ENCODE measurements around the gene TMEM54. TPM values are rescaled to one million over a fixed set of nuclear protein-coding genes. Genes with fewer than 3 reads are reported as not detected.

TMEM54 gene
- total RNA-seq, 2 donors from 2014 or later: 8.6 to 12.3 TPM

DNA sequence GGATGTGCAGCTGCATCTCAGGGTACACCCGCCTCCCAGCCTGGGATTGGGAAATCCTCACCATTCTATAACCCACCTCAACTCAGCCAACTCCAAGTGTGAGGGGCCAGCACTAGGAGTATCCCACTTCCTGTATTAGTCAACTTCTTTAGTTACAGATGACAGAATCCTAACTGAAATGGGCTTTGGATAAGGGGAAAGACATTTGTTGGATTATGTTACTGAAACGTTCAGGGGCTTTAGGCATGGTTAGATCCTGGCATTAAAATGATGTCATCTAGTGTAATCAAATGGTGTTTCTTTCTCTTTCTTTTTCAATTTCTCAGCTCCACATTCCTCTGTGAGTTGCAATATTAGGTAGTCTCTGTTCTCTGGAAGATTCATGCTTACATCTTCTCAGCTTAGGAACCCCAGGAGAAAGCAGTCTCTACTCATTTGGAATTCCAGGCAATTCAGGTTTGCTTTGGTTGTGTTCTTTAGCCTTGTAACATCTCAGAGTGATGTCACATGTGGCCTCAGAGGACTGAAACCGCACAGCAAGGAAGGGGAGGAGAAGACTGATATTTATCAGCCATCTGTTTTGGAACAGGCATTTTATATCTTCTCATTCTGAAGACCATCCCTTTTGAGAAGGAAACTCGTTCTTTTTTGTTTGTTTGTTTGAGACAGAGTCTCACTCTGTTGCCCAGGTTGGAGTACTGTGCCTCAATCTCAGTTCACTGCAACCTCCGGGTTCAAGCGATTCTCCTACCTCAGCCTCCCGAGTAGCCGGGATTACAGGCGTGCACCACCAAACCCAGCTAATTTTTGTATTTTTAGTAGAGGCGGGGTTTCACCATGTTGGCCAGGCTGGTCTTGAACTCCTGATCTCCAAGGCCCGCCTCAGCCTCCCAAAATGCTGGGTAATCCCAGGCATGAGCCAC, 18.9 kb upstream of the TMEM54 start:
- no peak overlapping the region for H3K27ac ChIP-seq (ENCODE audit: low read depth, low read length)
- no peak overlapping the region for H3K4me3 ChIP-seq (ENCODE audit: low read length)
- no peak overlapping the region for H3K9ac ChIP-seq (ENCODE audit: extremely low read depth, low read length, poor library complexity, severe bottlenecking)
- Mint-ChIP-seq H3K36me3 (ENCODE audit: low read depth) (no peaks in the 10 kb centered on the region), H3K9me3 (no peaks in the 10 kb centered on the region), H3K4me3 (no peak overlapping the region), H3K27ac (no peak overlapping the region), H3K27me3 (ENCODE audit: insufficient read depth) (peaks cover 49% of the 10 kb centered on the region), H3K4me1 (peaks cover 3% of the 10 kb centered on the region)
- no peaks in the 10 kb centered on the region for H3K4me1 ChIP-seq (ENCODE audit: control insufficient read depth, insufficient read depth, low read length)
- H3K27me3 ChIP-seq (ENCODE audit: control insufficient read depth, insufficient read depth, low read length, poor library complexity, severe bottlenecking): peaks cover 32% of the 10 kb centered on the region
- no peak for DNase-seq
- H3K9me3 ChIP-seq (ENCODE audit: control insufficient read depth, low read length): no peaks in the 10 kb centered on the region
- no peaks in the 10 kb centered on the region for H3K36me3 ChIP-seq (ENCODE audit: control insufficient read depth, insufficient read depth, low read length)
- TF ChIP-seq, protein P1, sequence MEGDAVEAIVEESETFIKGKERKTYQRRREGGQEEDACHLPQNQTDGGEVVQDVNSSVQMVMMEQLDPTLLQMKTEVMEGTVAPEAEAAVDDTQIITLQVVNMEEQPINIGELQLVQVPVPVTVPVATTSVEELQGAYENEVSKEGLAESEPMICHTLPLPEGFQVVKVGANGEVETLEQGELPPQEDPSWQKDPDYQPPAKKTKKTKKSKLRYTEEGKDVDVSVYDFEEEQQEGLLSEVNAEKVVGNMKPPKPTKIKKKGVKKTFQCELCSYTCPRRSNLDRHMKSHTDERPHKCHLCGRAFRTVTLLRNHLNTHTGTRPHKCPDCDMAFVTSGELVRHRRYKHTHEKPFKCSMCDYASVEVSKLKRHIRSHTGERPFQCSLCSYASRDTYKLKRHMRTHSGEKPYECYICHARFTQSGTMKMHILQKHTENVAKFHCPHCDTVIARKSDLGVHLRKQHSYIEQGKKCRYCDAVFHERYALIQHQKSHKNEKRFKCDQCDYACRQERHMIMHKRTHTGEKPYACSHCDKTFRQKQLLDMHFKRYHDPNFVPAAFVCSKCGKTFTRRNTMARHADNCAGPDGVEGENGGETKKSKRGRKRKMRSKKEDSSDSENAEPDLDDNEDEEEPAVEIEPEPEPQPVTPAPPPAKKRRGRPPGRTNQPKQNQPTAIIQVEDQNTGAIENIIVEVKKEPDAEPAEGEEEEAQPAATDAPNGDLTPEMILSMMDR (conservative IDR thresholded peaks at IDR 0.05): no peak
- 90 to 91% methylated on average over 9 to 11 of the region's 11 CpGs for WGBS, 2 experiments (ENCODE audit: insufficient coverage in 1 of 2, insufficient read length in 1 of 2)

DNA sequence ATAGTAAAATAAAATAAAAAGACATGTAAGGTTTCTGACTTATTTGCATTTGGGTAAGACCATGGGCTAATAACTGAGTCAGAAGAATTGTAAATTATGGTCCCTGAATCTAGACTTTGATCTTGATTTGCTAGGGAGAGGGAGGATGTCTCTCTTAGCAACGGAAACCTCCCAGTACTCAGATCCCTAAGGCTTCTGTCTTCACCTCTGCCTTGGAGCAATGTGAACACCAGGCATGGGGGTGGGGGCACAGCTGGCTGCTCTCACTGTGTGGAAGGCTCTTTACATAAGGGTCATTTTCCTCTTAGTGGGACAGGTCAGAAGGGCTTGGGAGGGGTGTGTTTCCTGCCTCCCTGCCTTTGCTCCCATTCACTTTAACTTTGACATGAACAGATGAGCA, 17.0 kb upstream of the TMEM54 start:
- Histone ChIP-seq H3K4me3 (ENCODE audit: low read length) (no peak overlapping the region), H3K4me1 (ENCODE audit: control insufficient read depth, insufficient read depth, low read length) (no peaks in the 10 kb centered on the region), H3K36me3 (ENCODE audit: control insufficient read depth, insufficient read depth, low read length) (no peaks in the 10 kb centered on the region), H3K9me3 (ENCODE audit: control insufficient read depth, low read length) (no peaks in the 10 kb centered on the region), H3K9ac (ENCODE audit: extremely low read depth, low read length, poor library complexity, severe bottlenecking) (no peak overlapping the region), H3K27ac (ENCODE audit: low read depth, low read length) (no peak overlapping the region), H3K27me3 (ENCODE audit: control insufficient read depth, insufficient read depth, low read length, poor library complexity, severe bottlenecking) (peaks cover 13% of the 10 kb centered on the region)
- DNase-seq: no peak
- no peaks in the 10 kb centered on the region for H3K36me3 Mint-ChIP-seq (ENCODE audit: low read depth)
- peaks cover 35% of the 10 kb centered on the region for H3K27me3 Mint-ChIP-seq (ENCODE audit: insufficient read depth)
- H3K4me3 Mint-ChIP-seq: no peak overlapping the region
- H3K9me3 Mint-ChIP-seq: no peaks in the 10 kb centered on the region
- H3K27ac Mint-ChIP-seq: no peak overlapping the region
- no peaks in the 10 kb centered on the region for H3K4me1 Mint-ChIP-seq
- TF ChIP-seq, protein P1 (conservative IDR thresholded peaks at IDR 0.05): no peak
- 50% methylated on average over 1 of the region's 1 CpG; no CpG with 5 or more reads in 1 of the 2 experiments for WGBS, 2 experiments (ENCODE audit: insufficient coverage in 1 of 2, insufficient read length in 1 of 2)

- Mint-ChIP-seq H3K9me3 (no peaks in the 10 kb centered on the region), H3K4me3 (no peak overlapping the region), H3K4me1 (no peaks in the 10 kb centered on the region), H3K27ac (no peak overlapping the region), H3K27me3 (ENCODE audit: insufficient read depth) (peaks cover 29% of the 10 kb centered on the region), H3K36me3 (ENCODE audit: low read depth) (no peaks in the 10 kb centered on the region)
- Histone ChIP-seq H3K27me3 (ENCODE audit: control insufficient read depth, insufficient read depth, low read length, poor library complexity, severe bottlenecking) (peaks cover 6% of the 10 kb centered on the region), H3K4me3 (ENCODE audit: low read length) (no peak overlapping the region), H3K9me3 (ENCODE audit: control insufficient read depth, low read length) (no peaks in the 10 kb centered on the region), H3K9ac (ENCODE audit: extremely low read depth, low read length, poor library complexity, severe bottlenecking) (no peak overlapping the region), H3K4me1 (ENCODE audit: control insufficient read depth, insufficient read depth, low read length) (no peaks in the 10 kb centered on the region), H3K27ac (ENCODE audit: low read depth, low read length) (no peak overlapping the region), H3K36me3 (ENCODE audit: control insufficient read depth, insufficient read depth, low read length) (no peaks in the 10 kb centered on the region)
- no peak for DNase-seq
- TF ChIP-seq, protein P1 (conservative IDR thresholded peaks at IDR 0.05): no peak
- 74 to 94% methylated on average over 5 to 7 of the region's 7 CpGs for WGBS, 2 experiments (ENCODE audit: insufficient coverage in 1 of 2, insufficient read length in 1 of 2)
Observed at GRCh38 chr1:32917521-32917920, 16.3 kb upstream of the TMEM54 start.
